BE2C (cell line): ENCODE results near the gene NIPAL3.

Source experiments
- DNase-seq: peaks from one replicate; pipeline ENCODE4 v3.0.0-alpha.2; 2020
- H3K27me3 ChIP-seq: fragments of 250-450 bp; sonication (Bioruptor Pico); 2 replicates; pipeline ENCODE4 v1.5.1; 2020; ENCODE audit warnings: mild to moderate bottlenecking
- H3K36me3 ChIP-seq: fragments of 250-450 bp; sonication (Bioruptor Pico); 2 replicates; pipeline ENCODE4 v1.5.1; 2020; ENCODE audit warnings: mild to moderate bottlenecking
- H3K4me1 ChIP-seq: fragments of 250-450 bp; sonication (Bioruptor Pico); 2 replicates; pipeline ENCODE4 v1.5.1; 2020
- H3K4me3 ChIP-seq: 2 replicates; pipeline ENCODE4 v1.5.1; 2011; ENCODE audit warnings: low read depth, low read length
- H3K9me3 ChIP-seq: fragments of 250-450 bp; sonication (Bioruptor Pico); 2 replicates; pipeline ENCODE4 v1.5.1; 2020
- TF ChIP-seq, protein P1 (sequence below): IDR thresholded peaks from 2 replicates; pipeline ENCODE4 v1.5.1; 2012; ENCODE audit warnings: mild to moderate bottlenecking, low read depth, low read length

Gene NIPAL3

DNA sequence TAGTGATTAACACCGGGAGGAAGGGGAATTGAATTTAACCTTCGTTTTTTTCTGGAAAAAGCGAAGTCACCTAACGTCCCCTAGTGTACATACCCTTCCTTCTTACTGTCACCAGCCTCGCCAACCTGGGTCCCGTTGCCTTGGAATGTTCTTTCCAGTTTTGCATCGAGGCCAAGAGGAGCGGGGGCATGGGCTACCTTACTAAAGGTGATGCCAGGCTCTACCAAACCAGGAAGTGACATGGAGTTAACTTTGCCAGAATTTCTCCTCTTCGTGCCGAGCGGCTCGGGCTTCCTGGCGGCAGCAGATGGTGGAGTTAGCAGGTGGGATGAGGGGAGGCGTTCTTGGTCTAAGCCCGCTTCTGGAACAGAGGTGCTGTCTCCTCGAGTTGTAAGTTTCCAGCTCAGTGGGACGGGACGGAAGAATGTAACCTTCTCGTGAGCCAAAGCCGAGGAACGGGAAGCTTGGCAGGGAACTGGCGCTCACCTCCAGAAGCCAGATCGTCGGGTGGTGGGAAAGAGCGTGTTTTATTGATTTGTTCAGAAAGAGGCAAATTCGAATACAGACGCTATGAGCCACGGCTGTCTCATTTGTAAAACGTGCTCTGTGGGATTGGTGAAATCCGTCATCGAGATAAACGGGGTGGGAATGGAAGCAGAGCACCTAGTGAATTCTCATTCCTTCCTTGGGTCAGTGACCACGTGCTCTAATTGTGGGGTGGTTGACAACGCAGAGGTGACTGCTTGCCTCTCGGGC is 486 bp downstream of the NIPAL3 start:
- DNase-seq, result no peak
- Histone ChIP-seq H3K36me3 (no peaks in the 10 kb centered on the region), H3K27me3 (no peaks in the 10 kb centered on the region), H3K4me1 (no peaks in the 10 kb centered on the region), H3K4me3 (peak overlapping the region; percentile 84), H3K9me3 (no peaks in the 10 kb centered on the region)
- TF ChIP-seq, protein P1, sequence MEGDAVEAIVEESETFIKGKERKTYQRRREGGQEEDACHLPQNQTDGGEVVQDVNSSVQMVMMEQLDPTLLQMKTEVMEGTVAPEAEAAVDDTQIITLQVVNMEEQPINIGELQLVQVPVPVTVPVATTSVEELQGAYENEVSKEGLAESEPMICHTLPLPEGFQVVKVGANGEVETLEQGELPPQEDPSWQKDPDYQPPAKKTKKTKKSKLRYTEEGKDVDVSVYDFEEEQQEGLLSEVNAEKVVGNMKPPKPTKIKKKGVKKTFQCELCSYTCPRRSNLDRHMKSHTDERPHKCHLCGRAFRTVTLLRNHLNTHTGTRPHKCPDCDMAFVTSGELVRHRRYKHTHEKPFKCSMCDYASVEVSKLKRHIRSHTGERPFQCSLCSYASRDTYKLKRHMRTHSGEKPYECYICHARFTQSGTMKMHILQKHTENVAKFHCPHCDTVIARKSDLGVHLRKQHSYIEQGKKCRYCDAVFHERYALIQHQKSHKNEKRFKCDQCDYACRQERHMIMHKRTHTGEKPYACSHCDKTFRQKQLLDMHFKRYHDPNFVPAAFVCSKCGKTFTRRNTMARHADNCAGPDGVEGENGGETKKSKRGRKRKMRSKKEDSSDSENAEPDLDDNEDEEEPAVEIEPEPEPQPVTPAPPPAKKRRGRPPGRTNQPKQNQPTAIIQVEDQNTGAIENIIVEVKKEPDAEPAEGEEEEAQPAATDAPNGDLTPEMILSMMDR, result no peak

DNA sequence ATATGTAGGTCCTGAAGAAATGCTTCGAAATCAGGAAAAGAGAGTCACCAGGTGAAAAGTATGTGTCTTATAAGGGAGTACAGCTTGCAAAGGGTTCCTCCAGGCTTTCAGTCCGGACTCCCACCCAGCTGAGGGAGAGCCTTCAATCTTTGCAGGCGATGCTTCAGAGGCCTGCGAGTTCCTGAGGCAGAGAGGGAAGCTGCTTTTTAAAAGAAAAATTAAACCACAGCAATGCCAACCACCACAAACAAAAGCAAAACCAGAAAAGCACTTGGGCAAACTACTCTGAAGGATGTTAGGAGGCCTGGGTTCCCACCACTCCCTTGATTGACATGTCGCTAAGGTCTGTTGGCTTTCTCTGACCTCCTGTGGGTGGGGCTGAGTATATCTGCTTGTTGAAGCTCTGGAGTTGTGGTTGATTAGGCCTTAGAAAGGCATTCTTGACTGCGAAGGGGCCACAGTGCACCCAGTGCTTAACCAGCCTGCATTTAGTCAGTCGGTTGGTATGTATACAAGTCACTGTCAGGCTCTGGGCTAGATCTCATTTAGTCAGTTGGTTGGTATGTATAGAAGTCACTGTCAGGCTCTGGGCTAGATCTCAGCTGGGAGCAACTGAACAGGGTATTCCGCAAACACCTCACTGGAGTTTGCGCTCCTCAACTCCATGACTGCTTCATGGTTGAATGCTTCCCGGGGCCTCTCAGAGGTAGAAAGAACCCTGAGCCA is 1.2 kb downstream of the NIPAL3 start:
- H3K36me3 ChIP-seq, result no peaks in the 10 kb centered on the region
- no peak for DNase-seq
- no peaks in the 10 kb centered on the region for H3K27me3 ChIP-seq
- no peak overlapping the region; the same call in 1 of the 2 replicates for H3K4me3 ChIP-seq
- no peaks in the 10 kb centered on the region for H3K9me3 ChIP-seq
- TF ChIP-seq, protein P1, result no peak
- no peaks in the 10 kb centered on the region for H3K4me1 ChIP-seq

- Histone ChIP-seq H3K36me3 (no peaks in the 10 kb centered on the region), H3K4me1 (no peaks in the 10 kb centered on the region), H3K27me3 (no peaks in the 10 kb centered on the region), H3K9me3 (no peaks in the 10 kb centered on the region), H3K4me3 (no peak overlapping the region)
- no peak for DNase-seq
- TF ChIP-seq, protein P1, result no peak
Measured at GRCh38 chr1:24417681-24418080, 2.1 kb downstream of the NIPAL3 start.

- Histone ChIP-seq H3K4me1 (no peaks in the 10 kb centered on the region), H3K4me3 (no peak overlapping the region), H3K36me3 (no peaks in the 10 kb centered on the region), H3K9me3 (no peaks in the 10 kb centered on the region), H3K27me3 (no peaks in the 10 kb centered on the region)
- no peak for DNase-seq
- TF ChIP-seq, protein P1, result no peak
Measured at GRCh38 chr1:24418898-24419628, 3.5 kb downstream of the NIPAL3 start.

- no peaks in the 10 kb centered on the region for H3K9me3 ChIP-seq
- TF ChIP-seq, protein P1, result no peak
- H3K4me1 ChIP-seq, result no peaks in the 10 kb centered on the region
- H3K27me3 ChIP-seq, result no peaks in the 10 kb centered on the region
- DNase-seq, result no peak
- H3K4me3 ChIP-seq, result no peak overlapping the region
- H3K36me3 ChIP-seq, result no peaks in the 10 kb centered on the region
Measured at GRCh38 chr1:24420547-24420946, 4.9 kb downstream of the NIPAL3 start.
